Mesendoderm (in vitro differentiated cells): ENCODE measurements around the gene TYMP.

ENCODE experiments used
- DNase-seq: peaks from one replicate; pipeline ENCODE4 v3.0.0; 2013
- H2AK5ac ChIP-seq: 2 replicates; pipeline ENCODE4 v1.6.1; 2013; ENCODE audit warnings: low read length, inconsistent platforms
- H2BK120ac ChIP-seq: 2 replicates; pipeline ENCODE4 v1.6.1; 2013; ENCODE audit warnings: low read depth, mild to moderate bottlenecking, low read length, moderate library complexity, mixed read lengths
- H2BK15ac ChIP-seq: replicated peaks from 2 replicates; pipeline ENCODE4 v1.6.1; 2013; ENCODE audit warnings: low read depth, mild to moderate bottlenecking, moderate library complexity
- H2BK5ac ChIP-seq: 2 replicates; pipeline ENCODE4 v1.6.1; 2013; ENCODE audit warnings: low read length, inconsistent platforms
- H3K18ac ChIP-seq: 2 replicates; pipeline ENCODE4 v1.6.1; 2013; ENCODE audit warnings: mild to moderate bottlenecking, low read length, mixed read lengths
- H3K23ac ChIP-seq: one replicate; pipeline ENCODE4 v1.6.1; 2013; ENCODE audit warnings: low read length
- H3K27ac ChIP-seq: 2 replicates; pipeline ENCODE4 v1.5.1; 2013; ENCODE audit warnings: low read depth, mild to moderate bottlenecking, inconsistent platforms, low read length, moderate library complexity
- H3K27me3 ChIP-seq: 2 replicates; pipeline ENCODE4 v1.6.1; 2013; ENCODE audit warnings: low read length, control low read depth, mild to moderate bottlenecking, inconsistent platforms; ENCODE audit not compliant: insufficient read depth, poor library complexity
- H3K36me3 ChIP-seq: 2 replicates; pipeline ENCODE4 v1.6.1; 2013; ENCODE audit warnings: low read length, inconsistent platforms; ENCODE audit not compliant: control insufficient read depth, insufficient read depth
- H3K4ac ChIP-seq: one replicate; pipeline ENCODE4 v1.6.1; 2013; ENCODE audit warnings: low read depth, mild to moderate bottlenecking, low read length, moderate library complexity
- H3K4me1 ChIP-seq: 2 replicates; pipeline ENCODE4 v1.6.1; 2013; ENCODE audit warnings: low read depth, low read length, inconsistent platforms; ENCODE audit not compliant: control insufficient read depth
- H3K4me2 ChIP-seq: 2 replicates; pipeline ENCODE4 v1.6.1; 2013; ENCODE audit warnings: low read length
- H3K4me3 ChIP-seq: 2 replicates; pipeline ENCODE4 v1.5.1; 2013; ENCODE audit warnings: mild to moderate bottlenecking, low read length
- H3K56ac ChIP-seq: one replicate; pipeline ENCODE4 v1.6.1; 2013; ENCODE audit warnings: low read length
- H3K79me1 ChIP-seq: 2 replicates; pipeline ENCODE4 v1.6.1; 2013; ENCODE audit warnings: low read length, inconsistent platforms
- H3K79me2 ChIP-seq: 2 replicates; pipeline ENCODE4 v1.6.1; 2013; ENCODE audit warnings: mild to moderate bottlenecking, low read length; ENCODE audit not compliant: control insufficient read depth, insufficient read depth
- H3K9ac ChIP-seq: 2 replicates; pipeline ENCODE4 v1.6.1; 2013; ENCODE audit warnings: low read length, inconsistent platforms
- H4K5ac ChIP-seq: one replicate; pipeline ENCODE4 v1.6.1; 2013; ENCODE audit warnings: low read length
- H4K8ac ChIP-seq: one replicate; pipeline ENCODE4 v1.6.1; 2013; ENCODE audit warnings: low read depth, mild to moderate bottlenecking, control low read depth, low read length, moderate library complexity
- WGBS: extraction: QIAGEN DNeasy Blood & Tissue Kit; methylation state at CpG from one replicate; pipeline ENCODE4 v1.1.7; 2013; ENCODE audit warnings: low lambda C conversion rate, missing lambda C conversion rate; ENCODE audit not compliant: insufficient coverage; ENCODE audit errors: extremely low coverage; 5-methylcytosine and 5-hydroxymethylcytosine counted together

TYMP gene

DNA sequence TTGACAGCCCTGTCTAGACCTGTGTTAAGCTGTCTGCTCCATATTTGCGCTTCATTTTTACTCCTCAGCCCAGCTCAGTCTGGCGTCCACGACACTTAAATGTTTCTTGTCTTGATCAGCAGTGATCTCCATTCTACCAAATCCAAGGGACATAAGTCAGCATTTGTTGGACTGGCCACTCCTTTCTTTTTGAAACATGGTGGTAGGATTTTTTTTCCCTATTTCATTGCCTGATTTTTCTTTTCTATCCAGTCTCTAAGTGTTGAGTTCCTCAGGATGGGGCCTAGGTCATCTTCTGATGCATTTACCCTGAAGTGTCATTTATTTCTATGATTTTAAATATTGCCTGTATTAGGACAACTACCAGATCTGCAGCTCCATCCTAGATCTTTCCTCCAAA, 20.9 kb downstream of the TYMP start:
- no peak for DNase-seq
- WGBS = no CpG with 5 or more reads among the region's 3 CpGs
- no peak overlapping the region for H3K18ac ChIP-seq
- no peak overlapping the region for H3K4ac ChIP-seq
- no peak overlapping the region for H2BK5ac ChIP-seq
- H3K36me3 ChIP-seq = peaks cover 2% of the 10 kb centered on the region
- peaks cover 27% of the 10 kb centered on the region for H3K79me2 ChIP-seq
- H3K79me1 ChIP-seq = peaks cover 14% of the 10 kb centered on the region
- H3K9ac ChIP-seq = peak overlapping the region; percentile 97
- peak overlapping the region; percentile 45 for H3K4me2 ChIP-seq
- H3K27ac ChIP-seq = no peak overlapping the region
- H2BK15ac ChIP-seq = no peak overlapping the region
- H2AK5ac ChIP-seq = no peak overlapping the region
- H3K23ac ChIP-seq = no peak overlapping the region
- no peaks in the 10 kb centered on the region for H3K4me1 ChIP-seq
- no peak overlapping the region for H2BK120ac ChIP-seq
- no peaks in the 10 kb centered on the region for H3K27me3 ChIP-seq
- peak overlapping the region; percentile 98 for H3K4me3 ChIP-seq
- H3K56ac ChIP-seq = peak overlapping the region; percentile 100
- no peak overlapping the region for H4K5ac ChIP-seq
- H4K8ac ChIP-seq = no peak overlapping the region

DNA sequence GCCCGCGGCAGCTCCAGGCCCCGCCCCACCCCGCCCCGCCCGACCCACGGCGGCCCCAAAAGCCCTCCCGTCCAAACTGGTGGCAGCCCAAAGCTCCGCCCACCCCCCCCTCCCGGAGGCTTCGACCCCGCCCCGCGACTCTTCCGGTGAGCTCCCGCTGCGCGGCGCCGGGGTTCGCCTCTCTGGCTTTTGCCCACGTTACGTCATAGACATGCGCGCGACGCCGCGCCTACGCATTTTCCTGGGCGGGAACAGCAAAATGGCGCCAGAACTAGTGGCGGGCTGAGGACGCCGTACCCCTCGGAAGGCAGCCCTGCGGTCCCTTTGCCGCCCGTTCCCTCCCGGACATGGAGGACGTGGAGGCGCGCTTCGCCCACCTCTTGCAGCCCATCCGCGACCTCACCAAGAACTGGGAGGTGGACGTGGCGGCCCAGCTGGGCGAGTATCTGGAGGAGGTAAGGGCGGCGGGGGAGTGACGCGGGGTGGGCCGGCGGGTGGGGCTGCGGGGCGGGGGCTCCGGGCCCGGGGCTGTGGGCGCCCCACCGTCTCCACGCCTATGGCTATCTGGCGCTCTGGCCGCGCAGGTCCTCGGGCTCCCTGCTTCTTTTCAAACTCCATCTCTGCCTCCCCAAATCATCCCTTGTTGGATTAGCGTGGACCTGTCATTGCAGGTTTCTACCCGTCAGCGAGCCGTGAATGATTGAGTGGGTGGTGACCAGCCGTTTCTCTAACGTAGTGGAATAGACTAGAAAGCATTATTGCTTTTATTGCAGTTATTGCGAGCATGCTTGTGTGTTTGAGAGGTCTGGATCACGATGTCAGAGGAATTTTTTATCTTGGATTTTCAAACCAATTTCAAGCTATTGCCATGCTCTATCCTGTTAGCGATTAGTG, 21.6 kb downstream of the TYMP start, which contains the start of gene NCAPH2:
Gene NCAPH2, plus strand, starts transcription at position 234 of the 894 bp plus-strand sequence. Its CDS starts 114 bp downstream, at position 348.
- H3K4ac ChIP-seq = peak within 1 kb of the TSS; percentile 22
- peak within 1 kb of the TSS; percentile 2 for H3K27ac ChIP-seq
- H3K9ac ChIP-seq = peak within 1 kb of the TSS; percentile 97
- peak within 1 kb of the TSS; percentile 93 for H3K4me2 ChIP-seq
- peaks cover 14% of the 10 kb centered on the region for H3K79me1 ChIP-seq
- H3K4me3 ChIP-seq = peak within 1 kb of the TSS; percentile 98
- WGBS = no CpG with 5 or more reads among the region's 76 CpGs
- peak within 1 kb of the TSS; percentile 98 for H2BK5ac ChIP-seq
- H3K79me2 ChIP-seq = peaks cover 26% of the 10 kb centered on the region
- no peak within 1 kb of the TSS for H3K23ac ChIP-seq
- peak within 1 kb of the TSS; percentile 3 for H3K18ac ChIP-seq
- no peak within 1 kb of the TSS for H4K5ac ChIP-seq
- H2BK120ac ChIP-seq = no peak within 1 kb of the TSS
- H3K36me3 ChIP-seq = peaks cover 2% of the 10 kb centered on the region
- H2AK5ac ChIP-seq = no peak within 1 kb of the TSS
- no peak within 1 kb of the TSS for H4K8ac ChIP-seq
- peak within 1 kb of the TSS; percentile 100 for H3K56ac ChIP-seq
- H3K27me3 ChIP-seq = no peaks in the 10 kb centered on the region
- peak; percentile 98 for DNase-seq
- H2BK15ac ChIP-seq = no peak within 1 kb of the TSS
- H3K4me1 ChIP-seq = no peaks in the 10 kb centered on the region

DNA sequence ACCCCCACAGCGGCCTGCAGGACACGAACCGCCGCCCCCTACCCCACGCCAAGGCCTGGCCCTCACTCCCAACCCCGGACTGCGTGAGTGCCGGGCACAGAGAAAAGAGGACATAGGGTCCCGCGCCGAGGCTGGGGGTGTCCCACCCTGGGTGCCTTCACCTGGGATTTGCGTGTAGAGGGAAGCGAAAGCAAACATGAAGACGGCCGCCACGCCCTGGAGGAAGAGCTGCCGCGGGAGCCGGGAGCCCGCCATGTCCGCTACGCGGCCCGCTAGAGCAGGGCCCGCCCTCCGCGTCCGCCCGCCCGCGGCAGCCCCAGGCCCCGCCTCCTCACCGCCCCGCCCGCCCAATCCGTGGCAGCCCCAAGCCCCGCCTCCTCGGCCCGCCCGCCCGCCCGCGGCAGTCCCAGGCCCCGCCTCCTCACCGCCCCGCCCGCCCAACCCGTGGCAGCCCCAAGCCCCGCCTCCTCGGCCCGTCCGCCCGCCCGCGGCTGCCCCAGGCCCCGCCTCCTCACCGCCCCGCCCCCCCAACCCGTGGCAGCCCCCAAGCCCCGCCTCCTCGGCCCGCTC, 22.3 kb downstream of the TYMP start, which contains the start of gene LMF2:
Gene LMF2, minus strand, starts transcription at position 282 of the 570 bp plus-strand sequence. Its CDS starts 27 bp downstream, at position 255.
- Histone ChIP-seq H3K4ac (peak within 1 kb of the TSS; percentile 22), H3K79me1 (peaks cover 12% of the 10 kb centered on the region), H3K18ac (peak within 1 kb of the TSS; percentile 3), H2BK5ac (peak within 1 kb of the TSS; percentile 98), H3K4me2 (peak within 1 kb of the TSS; percentile 93), H3K4me1 (no peaks in the 10 kb centered on the region), H3K9ac (peak within 1 kb of the TSS; percentile 97), H3K36me3 (peaks cover 2% of the 10 kb centered on the region), H3K27me3 (no peaks in the 10 kb centered on the region), H4K8ac (no peak within 1 kb of the TSS), H2AK5ac (no peak within 1 kb of the TSS), H3K23ac (peak within 1 kb of the TSS; percentile 94), H2BK120ac (no peak within 1 kb of the TSS), H4K5ac (no peak within 1 kb of the TSS), H3K79me2 (peaks cover 20% of the 10 kb centered on the region), H3K4me3 (peak within 1 kb of the TSS; percentile 98), H2BK15ac (no peak within 1 kb of the TSS), H3K56ac (peak within 1 kb of the TSS; percentile 100), H3K27ac (peak within 1 kb of the TSS; percentile 2)
- DNase-seq = no peak
- WGBS = no CpG with 5 or more reads among the region's 62 CpGs

DNA sequence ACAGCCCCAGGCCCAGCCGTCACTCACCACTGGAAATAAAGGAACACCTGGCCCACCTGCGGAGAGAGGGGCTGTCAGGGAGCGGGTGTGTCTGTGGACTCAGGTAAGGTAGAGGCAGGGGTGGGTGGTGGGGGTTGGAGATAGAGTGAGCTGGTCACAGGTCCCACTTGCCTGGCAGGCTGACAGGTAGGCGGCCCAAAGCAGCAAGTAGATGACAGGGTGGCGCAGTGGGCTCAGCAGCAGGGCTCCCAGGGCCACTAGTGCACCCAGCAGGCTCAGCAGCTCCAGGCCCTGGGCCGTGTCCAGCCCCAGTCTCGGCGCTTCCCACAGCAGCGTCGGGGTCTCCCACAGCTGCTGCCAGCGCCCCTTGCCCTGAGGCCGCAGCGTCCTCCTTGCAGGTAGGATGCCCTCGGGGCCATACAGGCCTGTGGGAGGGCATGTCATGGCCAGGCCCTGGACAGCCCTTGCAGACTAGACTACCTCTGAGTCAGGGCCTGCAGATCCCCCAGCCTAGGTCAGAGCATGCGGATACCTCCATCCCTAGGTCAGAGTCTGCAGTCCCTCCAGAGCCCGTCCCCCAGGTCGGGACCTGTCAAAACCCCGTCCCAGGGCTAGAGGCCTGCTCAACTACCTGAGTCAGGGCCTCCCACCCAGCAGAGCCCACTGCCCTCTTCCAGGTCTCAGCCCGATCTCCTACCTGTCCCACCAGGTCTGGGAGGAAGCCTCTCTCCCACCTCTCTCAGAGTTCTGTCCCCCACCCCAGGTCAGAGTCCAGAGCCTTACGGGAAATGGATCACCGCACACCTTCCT, 23.0 kb downstream of the TYMP start:
- H3K79me1 ChIP-seq = peaks cover 8% of the 10 kb centered on the region
- no peak overlapping the region for H2BK15ac ChIP-seq
- H3K56ac ChIP-seq = peak overlapping the region; percentile 98
- no peak overlapping the region for H3K4ac ChIP-seq
- H3K4me3 ChIP-seq = peak overlapping the region; percentile 86
- H3K9ac ChIP-seq = peak overlapping the region; percentile 96
- no peak overlapping the region for H2BK5ac ChIP-seq
- peaks cover 2% of the 10 kb centered on the region for H3K36me3 ChIP-seq
- no CpG with 5 or more reads among the region's 21 CpGs for WGBS
- peaks cover 17% of the 10 kb centered on the region for H3K79me2 ChIP-seq
- H4K5ac ChIP-seq = no peak overlapping the region
- DNase-seq = no peak
- no peak overlapping the region for H3K27ac ChIP-seq
- no peak overlapping the region for H3K18ac ChIP-seq
- H2BK120ac ChIP-seq = no peak overlapping the region
- H3K4me2 ChIP-seq = peak overlapping the region; percentile 93
- no peak overlapping the region for H2AK5ac ChIP-seq
- H3K27me3 ChIP-seq = no peaks in the 10 kb centered on the region
- no peaks in the 10 kb centered on the region for H3K4me1 ChIP-seq
- no peak overlapping the region for H4K8ac ChIP-seq
- H3K23ac ChIP-seq = peak overlapping the region; percentile 94

DNA sequence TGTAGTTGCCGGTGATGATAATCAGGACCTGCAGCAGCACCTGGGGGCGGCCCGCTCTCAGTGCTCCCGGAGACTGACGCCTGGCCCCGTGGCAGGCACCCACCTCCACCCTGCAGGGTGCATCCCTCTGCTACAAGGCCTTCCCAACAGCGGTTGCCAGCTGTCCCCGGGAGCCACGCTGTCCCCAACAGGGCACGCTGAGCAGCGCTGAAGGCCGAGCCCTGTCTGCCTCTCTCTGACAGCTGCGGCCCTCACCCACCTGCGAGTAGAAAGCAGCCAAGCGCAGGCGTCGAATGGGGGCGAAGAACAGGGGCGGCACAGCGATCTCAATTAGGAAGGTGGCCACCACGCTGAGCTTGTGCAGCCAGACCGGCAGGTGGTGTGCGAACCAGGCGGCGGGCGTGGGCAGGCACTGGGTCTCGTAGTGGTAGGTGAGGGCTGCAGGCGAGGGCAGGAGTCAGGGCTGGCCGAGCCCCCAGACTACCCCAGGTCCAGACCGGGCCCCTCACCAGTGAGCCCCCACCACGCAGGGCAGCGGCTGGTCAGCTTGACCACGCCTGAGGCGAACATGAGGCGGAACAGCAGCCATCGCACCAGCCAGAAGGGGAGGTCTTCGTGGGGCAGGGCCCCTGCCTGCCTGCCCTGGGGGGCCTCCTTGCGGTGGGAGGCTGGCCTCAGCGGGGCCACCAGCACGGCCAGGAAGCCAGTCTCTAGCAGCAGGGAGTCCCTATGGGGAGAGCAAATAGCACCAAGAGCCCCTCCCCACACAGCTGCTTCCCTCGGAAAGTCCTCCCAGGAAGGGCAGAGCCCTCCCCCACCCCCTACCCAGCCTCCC, 23.8 kb downstream of the TYMP start:
- Histone ChIP-seq H3K4ac (no peak overlapping the region), H3K4me2 (no peak overlapping the region), H3K79me2 (peaks cover 17% of the 10 kb centered on the region), H4K8ac (no peak overlapping the region), H4K5ac (no peak overlapping the region), H2BK15ac (no peak overlapping the region), H3K18ac (no peak overlapping the region), H3K56ac (no peak overlapping the region), H3K4me1 (no peaks in the 10 kb centered on the region), H2BK120ac (no peak overlapping the region), H3K23ac (no peak overlapping the region), H3K27ac (no peak overlapping the region), H3K79me1 (peaks cover 8% of the 10 kb centered on the region), H2BK5ac (no peak overlapping the region), H3K36me3 (peaks cover 2% of the 10 kb centered on the region), H3K4me3 (no peak overlapping the region), H3K27me3 (no peaks in the 10 kb centered on the region), H3K9ac (peak overlapping the region; percentile 96), H2AK5ac (no peak overlapping the region)
- WGBS = no CpG with 5 or more reads among the region's 41 CpGs
- DNase-seq = no peak
